ENCODE measurements around the gene MICB.
A peak's percentile ranks its signal among the peaks of the same experiment; 100 is the strongest.
"Not testable (repeated sequence)": the region's sequence is repeated elsewhere in the genome, so short reads cannot be mapped to it uniquely, and the experiment has no call there.

Gene MICB

DNA sequence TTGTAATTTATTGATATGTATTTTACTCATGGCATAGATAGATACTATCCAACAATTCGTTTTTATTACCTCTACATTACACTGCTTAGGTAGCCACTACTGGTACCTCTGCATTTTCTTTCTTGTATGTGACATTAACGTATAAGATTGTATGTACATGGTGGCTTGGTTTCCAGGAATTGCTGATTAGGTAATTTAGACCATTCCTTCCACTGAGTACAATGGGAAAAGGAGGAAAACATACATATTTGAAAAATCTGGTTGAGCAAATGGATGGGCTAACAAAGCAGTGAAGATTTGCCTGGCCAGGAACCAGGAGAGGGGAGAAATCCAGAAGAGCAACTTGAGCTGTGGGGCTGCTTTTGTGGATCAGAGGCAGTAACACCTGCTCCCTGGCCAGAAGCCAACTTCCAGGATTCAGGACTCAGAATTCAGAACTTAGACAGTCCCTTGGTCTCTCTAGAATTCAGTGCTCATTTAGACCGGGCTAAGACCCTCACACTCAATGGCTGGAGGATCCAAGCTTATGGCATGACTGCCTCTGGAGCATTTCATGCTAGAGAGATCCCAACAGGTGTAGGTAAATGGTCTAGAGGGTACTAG is 17.9 kb upstream of the MICB start:
- TF ChIP-seq, protein P1, sequence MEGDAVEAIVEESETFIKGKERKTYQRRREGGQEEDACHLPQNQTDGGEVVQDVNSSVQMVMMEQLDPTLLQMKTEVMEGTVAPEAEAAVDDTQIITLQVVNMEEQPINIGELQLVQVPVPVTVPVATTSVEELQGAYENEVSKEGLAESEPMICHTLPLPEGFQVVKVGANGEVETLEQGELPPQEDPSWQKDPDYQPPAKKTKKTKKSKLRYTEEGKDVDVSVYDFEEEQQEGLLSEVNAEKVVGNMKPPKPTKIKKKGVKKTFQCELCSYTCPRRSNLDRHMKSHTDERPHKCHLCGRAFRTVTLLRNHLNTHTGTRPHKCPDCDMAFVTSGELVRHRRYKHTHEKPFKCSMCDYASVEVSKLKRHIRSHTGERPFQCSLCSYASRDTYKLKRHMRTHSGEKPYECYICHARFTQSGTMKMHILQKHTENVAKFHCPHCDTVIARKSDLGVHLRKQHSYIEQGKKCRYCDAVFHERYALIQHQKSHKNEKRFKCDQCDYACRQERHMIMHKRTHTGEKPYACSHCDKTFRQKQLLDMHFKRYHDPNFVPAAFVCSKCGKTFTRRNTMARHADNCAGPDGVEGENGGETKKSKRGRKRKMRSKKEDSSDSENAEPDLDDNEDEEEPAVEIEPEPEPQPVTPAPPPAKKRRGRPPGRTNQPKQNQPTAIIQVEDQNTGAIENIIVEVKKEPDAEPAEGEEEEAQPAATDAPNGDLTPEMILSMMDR (IDR thresholded peaks at IDR 0.05; ENCODE audit: insufficient read depth, low read depth, low read length, missing control alignments) = no peak
- H3K4me3 ChIP-seq (ENCODE audit: low read length) = no peak overlapping the region
- DNase-seq (ENCODE audit: low read depth) = no peak

DNA sequence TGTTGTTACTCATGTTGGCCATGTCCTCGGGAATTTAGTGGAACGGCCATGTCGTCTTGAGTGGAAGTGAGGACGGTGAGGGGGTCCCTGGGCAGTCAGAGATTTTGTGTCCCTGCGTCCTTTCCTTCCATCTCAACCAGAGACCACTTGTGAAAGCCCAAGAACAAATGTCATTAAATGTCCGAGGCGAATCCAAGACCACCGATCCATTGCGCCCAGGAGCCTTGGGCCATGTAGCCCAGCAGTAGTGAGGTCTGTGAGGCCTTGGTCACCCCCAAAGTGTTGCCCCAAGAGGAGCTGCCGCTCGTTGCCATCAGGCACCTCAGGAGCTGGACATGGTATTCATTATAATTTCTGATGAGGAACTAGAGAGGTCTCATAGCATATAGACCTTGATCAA is 17.4 kb upstream of the MICB start:
- DNase-seq (ENCODE audit: low read depth) = no peak
- TF ChIP-seq, protein P1 (IDR thresholded peaks at IDR 0.05; ENCODE audit: insufficient read depth, low read depth, low read length, missing control alignments) = no peak
- H3K4me3 ChIP-seq (ENCODE audit: low read length) = no peak overlapping the region

DNA sequence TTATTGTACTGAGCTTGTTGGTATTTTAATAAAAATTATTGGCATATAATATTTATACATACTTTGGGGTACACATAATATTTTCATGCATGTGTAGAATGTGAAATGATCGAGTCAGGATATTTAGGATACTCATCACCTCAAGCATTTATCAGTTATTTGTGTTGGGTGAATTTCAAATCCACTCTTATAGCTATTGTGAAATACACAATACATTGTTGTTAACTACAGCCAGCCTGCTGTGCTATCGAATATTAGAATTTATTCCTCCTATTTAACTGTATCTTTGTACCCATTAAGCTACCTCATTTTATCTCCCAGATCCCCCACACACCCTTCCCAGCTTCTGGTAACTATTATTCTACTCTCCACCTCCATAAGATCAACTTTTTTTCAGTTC is 14.6 kb upstream of the MICB start:
- TF ChIP-seq, protein P1 (IDR thresholded peaks at IDR 0.05; ENCODE audit: insufficient read depth, low read depth, low read length, missing control alignments) = no peak
- DNase-seq (ENCODE audit: low read depth) = no peak
- no peak overlapping the region for H3K4me3 ChIP-seq (ENCODE audit: low read length)

DNA sequence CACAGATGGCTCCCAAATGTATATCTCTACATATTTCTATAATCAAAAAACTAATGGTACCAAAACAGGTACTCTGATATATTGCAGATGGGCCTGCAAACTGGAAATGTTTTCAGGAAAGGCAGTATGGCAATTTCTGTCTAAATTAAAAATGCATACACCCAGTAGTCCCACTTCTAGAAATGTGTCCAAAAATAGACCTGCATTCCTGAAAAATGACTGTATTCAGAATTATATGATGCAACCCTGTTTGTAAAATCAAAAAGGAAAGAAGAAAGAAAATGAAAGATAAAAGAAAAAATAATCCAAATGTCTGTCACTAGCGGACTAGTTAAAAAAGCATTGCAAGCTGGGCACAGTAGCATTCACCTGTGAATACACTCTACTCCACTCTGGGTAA is 12.9 kb upstream of the MICB start:
- DNase-seq (ENCODE audit: low read depth) = no peak
- no peak overlapping the region for H3K4me3 ChIP-seq (ENCODE audit: low read length)
- TF ChIP-seq, protein P1 (IDR thresholded peaks at IDR 0.05; ENCODE audit: insufficient read depth, low read depth, low read length, missing control alignments) = no peak

DNA sequence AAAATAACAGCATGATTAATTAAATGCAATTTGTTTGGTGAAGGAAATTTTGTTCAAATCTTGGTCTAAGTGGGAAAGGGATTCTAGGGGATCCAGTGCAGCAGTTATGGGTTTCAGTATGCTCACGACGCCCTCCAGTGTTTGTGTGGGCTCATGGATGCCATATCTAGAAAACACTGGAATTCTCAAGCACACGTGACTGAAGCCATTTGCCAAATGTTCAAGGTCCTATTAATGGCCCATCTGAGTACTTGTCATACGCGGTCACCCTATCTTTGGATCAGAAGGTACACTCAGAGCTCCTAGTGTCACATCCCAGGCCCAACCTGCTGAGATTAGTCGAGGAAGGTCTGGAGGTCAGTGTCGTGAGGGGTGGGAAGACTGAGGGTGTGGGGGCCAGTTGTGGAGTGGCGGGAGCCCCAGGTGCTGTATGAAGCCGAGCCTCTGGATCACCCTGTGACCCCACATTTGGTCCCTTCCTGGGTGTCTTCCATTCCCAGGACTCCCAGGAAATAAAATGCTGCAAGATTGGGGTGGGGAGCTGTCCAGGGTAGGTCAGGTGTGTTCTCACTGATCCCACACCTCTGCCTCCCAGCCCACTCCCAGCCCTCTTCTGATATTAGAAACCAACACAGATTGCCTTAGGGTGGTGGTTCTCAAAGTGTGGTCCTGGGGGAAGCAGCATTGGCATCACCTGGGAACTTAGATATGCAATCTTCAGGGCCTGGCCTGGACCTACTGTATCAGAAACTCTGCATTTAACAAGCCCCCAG is 11.7 kb upstream of the MICB start:
- DNase-seq (ENCODE audit: low read depth); H3K4me3 ChIP-seq (ENCODE audit: low read length): not testable (repeated sequence)

DNA sequence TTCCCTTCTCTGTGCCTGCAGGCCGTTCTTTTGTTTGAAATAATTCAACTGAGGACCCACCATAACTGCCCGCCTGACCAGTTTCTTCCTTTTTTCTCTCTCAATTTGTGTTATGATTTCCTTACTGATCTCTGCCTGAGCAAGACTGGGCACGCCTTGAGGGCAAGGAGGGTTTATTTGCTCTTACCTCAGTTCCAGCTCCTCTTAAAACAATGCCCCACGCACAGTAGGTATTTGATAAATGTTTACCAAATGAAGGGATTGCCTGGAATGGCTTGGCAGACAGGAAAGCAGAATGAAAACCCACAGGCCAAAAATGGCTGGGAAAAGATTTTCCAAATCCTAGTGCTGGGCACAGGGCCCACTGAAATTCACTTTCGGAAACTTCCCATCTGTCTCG is 10.3 kb upstream of the MICB start:
- peak; percentile 77 for DNase-seq (ENCODE audit: low read depth)
- H3K4me3 ChIP-seq (ENCODE audit: low read length) = not testable (repeated sequence)

DNA sequence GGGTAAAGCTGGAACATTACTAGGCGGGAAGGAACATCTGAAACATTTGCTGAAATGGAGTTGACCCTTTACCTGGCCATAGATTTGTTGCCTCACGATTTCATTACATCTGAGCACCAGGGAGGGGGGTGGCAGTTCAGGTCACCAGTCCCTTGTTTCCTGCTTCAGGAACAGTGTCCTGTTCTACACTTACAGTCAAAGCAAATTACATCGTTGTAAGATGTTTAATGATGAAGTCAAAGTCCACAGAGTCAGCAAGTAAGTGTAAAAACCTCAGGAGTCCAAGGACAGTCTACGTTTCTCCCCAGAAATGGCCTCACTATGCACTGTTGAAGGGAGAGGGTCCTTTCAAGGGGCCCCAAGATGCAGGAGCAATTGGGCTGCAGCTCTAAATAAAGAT is 8.9 kb upstream of the MICB start:
- no peak overlapping the region for H3K4me3 ChIP-seq (ENCODE audit: low read length)
- TF ChIP-seq, protein P1 (IDR thresholded peaks at IDR 0.05; ENCODE audit: insufficient read depth, low read depth, low read length, missing control alignments) = no peak
- no peak for DNase-seq (ENCODE audit: low read depth)
